GM12872 (cell line): ENCODE measurements around the gene GADD45G.

Source experiments
- TF ChIP-seq, protein P1 (sequence below): IDR thresholded peaks from 3 replicates; pipeline ENCODE4 v1.5.1; 2011; ENCODE audit warnings: low read depth, mild to moderate bottlenecking, low read length, moderate library complexity; ENCODE audit not compliant: insufficient read depth

GADD45G gene

GRCh38 chr9:89586311-89586710 is 18.5 kb upstream of the GADD45G start:
- TF ChIP-seq, protein P1, sequence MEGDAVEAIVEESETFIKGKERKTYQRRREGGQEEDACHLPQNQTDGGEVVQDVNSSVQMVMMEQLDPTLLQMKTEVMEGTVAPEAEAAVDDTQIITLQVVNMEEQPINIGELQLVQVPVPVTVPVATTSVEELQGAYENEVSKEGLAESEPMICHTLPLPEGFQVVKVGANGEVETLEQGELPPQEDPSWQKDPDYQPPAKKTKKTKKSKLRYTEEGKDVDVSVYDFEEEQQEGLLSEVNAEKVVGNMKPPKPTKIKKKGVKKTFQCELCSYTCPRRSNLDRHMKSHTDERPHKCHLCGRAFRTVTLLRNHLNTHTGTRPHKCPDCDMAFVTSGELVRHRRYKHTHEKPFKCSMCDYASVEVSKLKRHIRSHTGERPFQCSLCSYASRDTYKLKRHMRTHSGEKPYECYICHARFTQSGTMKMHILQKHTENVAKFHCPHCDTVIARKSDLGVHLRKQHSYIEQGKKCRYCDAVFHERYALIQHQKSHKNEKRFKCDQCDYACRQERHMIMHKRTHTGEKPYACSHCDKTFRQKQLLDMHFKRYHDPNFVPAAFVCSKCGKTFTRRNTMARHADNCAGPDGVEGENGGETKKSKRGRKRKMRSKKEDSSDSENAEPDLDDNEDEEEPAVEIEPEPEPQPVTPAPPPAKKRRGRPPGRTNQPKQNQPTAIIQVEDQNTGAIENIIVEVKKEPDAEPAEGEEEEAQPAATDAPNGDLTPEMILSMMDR, result no peak

GRCh38 chr9:89588271-89588879 is 16.4 kb upstream of the GADD45G start:
- TF ChIP-seq, protein P1, result no peak

DNA sequence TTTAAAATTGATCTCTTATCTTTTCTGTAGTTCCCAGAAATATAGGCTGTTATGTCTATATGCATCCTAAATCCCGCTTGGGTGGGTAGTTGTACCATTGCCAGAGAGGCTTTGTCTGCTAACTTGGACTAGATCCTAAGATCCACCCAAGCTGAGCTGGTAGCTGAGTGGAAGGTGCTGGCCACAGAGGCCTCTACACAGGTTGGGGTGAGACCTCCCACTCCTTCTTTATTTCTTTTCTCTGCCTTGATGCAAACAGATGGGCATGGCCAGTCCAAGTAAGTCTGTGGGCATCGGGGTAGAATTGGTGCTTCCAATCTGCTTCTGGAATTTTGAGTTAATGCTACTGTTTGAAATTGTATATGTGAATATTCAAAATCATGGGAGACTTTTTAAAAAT is 14.4 kb upstream of the GADD45G start:
- TF ChIP-seq, protein P1, result no peak

GRCh38 chr9:89591274-89592212 is 13.3 kb upstream of the GADD45G start:
- TF ChIP-seq, protein P1, result no peak

DNA sequence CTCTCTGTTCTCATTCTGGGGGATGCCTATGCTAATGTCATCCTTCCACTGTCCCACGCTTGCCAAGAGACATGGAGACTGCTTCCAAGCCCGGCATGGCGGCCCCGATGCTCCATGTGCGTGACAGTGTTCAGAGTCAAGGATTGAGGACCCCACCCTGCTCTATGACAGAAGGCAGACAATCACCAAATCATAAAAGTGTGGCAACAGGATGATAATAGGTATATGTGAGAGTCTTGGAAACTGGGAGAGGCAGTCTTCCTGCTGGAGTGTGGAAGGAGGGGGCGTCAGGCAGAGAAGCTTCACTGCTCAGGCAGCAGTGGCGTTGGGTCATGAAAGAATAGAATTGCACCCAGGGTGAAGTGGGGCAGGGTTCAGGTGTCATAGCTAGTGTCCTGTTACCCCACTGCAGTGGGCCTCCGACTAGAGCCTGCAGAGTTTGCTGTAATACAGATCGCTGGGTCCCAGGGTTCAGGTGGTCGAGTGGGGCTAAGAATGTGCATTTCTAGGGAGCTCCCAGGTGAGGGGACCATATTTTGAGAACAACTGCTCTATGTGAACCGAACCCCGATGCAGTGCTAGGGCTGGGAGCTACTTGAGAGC is 12.5 kb upstream of the GADD45G start:
- TF ChIP-seq, protein P1, result no peak

DNA sequence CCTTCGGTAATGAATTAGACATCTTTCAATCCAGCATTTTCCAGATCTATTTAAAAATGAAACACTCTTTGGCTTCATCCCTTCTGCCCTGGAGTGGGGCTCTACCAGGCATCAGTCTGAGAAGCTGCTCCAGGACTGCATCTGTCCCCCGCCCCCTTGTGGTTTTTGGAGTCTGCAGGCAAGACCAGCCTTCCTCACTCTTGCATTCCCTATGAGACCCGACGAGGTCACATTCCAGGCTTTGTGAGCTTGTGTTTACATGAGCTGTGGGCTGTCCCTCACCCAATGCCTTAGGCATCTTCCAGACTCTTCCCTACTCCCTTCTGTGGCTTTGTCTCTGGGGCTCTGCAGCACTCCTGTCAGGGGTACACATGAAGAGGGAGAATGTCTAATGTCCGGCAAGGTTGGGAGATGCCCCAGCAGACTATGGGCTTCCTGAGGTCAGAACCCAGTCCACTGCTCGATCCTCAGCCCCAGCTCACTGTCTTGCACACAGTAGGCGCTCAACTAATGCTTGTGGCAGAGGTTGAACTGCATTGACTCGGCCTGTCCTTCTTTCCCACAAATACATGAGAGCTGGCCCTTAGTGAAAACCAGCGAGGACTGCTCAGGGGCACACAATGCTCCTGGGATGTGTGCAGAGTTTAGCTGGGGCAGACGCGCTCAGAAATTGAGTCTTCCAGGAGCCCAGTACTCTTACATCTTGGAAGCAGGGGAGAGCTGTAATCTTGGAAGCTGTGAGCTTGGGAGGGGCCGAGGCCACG is 11.7 kb upstream of the GADD45G start:
- TF ChIP-seq, protein P1, result no peak; the same call in 2 of the 3 replicates
